Measurements from ENCODE around the gene TMEM272.

GRCh38 chr13:51849145-51850101 is 4.4 kb upstream of the TMEM272 start:
- TF ChIP-seq POLR2AphosphoS5 (IDR thresholded peaks at IDR 0.05; ENCODE audit: borderline replicate concordance, low read depth, low read length) (no peak), EZH2 (IDR thresholded peaks at IDR 0.05) (no peak), FOXP2 (optimal IDR thresholded peaks at IDR 0.05; ENCODE audit: control extremely low read depth, extremely low read length, insufficient read depth) (no peak)

Data from SK-N-MC (cell line).